Fibroblast of skin of scalp (primary cell): ENCODE results near the gene EPHB4.
"Not testable (repeated sequence)": the region's sequence is repeated elsewhere in the genome, so short reads cannot be mapped to it uniquely, and the experiment has no call there.

ENCODE experiments used
- DNase-seq: peaks from one replicate; pipeline ENCODE4 v3.0.0-alpha.2; 2013

EPHB4 gene

DNA sequence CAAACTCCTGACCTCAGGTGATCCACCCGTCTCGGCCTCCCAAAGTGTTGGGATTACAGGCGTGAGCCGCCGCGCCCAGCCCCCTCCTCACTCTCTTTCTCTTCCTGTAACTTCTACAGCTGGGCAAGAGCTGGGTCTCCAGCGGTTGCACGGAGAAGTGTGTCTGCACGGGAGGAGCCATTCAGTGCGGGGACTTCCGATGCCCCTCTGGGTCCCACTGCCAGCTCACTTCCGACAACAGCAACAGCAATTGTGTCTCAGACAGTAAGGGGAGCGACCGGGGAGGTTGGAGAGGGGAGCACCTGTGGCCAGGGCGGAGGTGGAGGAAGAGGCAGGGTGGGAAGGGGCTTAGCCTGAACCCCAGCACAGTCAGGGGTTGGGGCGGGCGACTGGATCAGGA, 41.4 kb downstream of the EPHB4 start:
- DNase-seq: no peak

DNA sequence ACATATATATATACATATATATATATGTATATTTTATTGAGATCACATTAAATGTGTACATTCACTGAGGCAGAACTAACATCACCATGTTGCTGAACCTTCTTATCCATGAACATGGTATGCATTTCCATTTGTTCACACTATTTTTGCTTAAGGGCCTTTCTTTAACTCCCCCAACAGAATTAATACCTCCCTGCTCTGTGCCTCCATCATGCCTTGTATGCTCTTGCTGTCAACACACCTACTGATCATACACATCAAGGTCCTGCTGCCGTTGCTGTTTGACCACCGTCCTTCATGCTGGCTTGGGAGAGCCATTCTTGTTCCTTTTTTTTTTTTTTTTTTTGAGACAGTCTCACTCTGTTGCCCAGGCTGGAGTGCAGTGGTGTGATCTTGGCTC, 43.5 kb downstream of the EPHB4 start:
- DNase-seq: no peak

DNA sequence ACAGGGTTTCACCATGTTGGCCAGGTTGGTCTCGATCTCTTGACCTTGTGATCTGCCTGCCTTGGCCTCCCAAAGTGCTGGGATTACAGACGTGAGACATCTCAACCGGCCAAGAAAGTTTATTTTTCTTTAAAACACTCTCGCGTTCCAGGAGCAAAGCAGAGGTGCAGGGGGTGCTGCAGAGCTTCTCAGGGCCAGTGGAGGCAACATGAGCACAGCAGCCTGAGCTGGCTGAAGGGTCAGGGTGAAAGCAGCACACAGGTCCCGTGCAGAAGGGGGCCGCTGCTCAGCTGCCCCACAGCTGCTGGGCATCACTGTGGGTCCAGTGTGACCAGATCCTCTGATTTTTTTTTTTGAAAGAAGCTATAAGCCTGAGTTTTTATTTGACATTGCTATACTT, 46.1 kb downstream of the EPHB4 start:
- DNase-seq: no peak

DNA sequence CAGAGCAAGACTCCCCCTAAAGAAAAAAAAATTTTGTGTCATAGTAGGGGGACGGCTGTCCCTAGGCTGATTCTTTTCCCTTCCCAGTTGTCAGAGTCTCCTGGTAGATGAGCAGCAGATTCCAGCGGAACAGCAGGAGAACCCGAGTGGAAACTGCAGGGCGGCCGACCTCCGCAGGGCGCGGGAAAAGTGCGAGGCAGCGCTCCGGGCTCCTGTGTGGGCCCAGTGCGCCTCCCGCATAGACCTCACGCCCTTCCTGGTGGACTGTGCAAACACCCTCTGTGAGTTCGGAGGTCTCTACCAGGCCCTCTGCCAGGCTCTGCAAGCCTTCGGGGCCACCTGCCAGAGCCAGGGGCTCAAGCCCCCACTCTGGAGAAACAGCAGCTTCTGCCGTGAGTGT, 48.0 kb downstream of the EPHB4 start:
- no peak for DNase-seq

DNA sequence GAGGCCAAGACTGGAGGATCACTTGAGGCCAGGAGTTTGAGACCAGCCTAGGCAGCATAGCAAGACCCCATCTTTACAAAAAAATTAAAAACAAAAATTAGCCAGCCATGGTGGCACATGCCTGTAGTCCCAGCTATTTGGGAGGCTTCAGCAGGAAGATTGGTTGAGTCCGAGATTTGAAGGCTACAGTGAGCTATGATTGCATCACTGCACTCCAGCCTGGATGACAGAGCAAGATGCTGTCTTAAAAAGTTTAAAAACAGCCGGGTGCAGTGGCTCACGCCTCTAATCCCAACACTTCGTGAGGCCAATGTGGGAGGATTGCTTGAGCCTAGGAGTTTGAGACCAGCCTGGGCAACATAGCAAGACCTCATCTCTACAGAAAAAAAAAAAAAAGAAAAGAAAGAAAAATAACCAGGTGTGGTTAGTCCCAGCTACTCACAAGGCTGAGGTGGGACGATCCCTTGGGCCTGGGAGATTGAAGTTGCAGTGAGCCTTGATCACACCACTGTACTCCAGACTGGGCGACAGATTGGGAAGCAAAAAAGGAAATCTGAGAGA, 49.2 kb downstream of the EPHB4 start:
- no peak for DNase-seq

DNA sequence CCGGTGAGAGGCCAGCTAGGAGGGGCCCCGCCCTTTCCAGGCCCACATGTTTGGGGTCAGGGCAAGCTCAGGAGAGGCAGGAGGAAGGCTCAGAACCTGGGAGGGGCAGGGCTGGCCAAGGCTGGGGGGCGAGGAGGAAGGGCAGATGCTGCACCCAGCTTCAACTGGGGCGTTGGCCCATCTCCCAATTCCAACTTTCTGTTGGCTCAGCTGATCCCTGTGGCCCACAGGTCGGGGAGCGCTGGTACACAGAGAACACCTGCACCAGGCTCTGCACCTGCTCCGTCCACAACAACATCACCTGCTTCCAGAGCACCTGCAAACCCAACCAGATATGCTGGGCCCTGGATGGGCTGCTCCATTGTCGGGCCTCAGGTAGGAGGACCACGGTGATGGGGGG, 53.8 kb downstream of the EPHB4 start:
- DNase-seq: no peak

DNA sequence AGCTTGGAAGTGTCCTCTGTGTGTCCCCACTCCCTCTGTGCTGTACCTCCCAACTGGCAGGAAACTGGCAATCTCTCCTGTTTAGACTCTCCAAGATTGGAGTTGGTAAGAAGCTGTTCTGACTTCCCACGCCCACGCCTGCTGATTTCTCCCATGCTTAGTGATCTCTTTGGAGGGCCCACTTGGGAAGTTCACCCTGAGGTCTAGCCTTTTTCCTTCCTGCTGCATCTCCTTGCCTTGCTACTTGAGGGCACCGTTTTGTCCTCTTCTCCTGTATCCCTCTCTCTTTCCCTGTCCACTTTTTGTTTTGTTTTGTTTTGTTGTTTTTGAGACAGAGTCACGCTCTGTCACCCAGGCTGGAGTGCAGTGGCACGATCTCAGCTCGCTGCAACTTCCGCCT, 58.5 kb downstream of the EPHB4 start:
- no peak for DNase-seq

DNA sequence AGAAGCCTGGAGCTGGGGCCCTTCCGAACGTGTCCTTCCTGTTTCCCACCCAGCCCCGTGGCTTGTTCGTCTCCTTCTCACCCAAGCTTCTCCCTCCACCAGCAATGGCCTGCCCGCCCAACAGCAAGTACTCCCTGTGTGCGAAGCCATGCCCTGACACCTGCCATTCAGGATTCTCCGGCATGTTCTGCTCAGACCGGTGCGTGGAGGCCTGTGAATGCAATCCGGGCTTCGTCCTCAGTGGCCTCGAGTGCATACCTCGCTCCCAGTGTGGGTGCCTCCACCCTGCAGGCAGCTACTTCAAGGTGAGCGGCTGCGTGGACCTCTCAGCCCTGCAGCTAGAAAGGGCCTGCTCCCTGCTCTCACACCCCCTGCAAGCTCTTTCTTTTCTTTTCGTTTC, 62.1 kb downstream of the EPHB4 start:
- DNase-seq: no peak

DNA sequence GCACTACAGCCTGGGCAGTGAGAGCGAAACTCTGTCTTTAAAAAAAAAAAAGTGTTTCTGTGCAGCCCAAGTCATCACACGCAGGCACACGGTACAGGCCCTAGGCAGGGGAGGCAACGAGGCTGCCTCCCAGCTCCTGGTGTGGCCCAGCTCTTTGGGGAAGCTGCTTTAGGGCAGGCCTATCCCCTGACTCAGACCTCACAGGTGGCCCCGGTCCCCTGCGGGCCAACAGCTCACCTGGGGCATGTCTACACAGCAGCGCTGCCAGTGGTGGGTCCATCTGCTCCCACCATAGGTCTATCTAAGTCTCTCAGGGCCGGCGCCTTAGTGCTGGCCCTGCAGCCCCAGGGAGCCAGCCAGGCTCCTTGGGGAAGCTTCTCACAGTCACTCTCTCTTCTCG, 62.5 kb downstream of the EPHB4 start:
- no peak for DNase-seq

DNA sequence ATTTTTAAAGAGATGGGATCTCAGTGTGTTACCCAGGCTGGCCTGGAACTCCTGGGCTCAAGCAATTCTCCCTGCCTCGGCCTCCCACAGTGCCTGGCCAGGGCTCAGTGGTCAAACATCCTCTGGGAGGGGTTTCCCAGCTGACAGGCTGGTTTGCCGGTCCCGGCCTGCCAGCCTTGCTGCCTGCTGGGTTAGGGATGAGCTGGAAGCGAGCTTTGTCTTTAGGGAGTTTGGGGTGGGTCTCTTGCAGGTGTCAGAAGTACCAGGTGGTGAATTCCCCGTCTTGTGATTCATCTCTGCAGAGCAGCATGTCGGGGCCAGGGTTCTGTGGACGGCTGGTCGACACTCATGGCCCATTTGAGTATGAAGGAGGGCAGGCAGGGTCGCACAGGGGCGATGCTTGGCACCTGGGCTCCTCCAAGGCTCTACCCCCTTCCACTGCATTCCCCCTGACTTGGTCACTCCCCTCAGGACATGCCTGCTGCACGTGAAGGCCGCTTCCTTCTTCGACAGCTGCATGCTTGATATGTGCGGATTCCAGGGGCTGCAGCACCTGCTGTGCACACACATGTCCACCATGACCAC, 63.7 kb downstream of the EPHB4 start:
- no peak for DNase-seq

DNA sequence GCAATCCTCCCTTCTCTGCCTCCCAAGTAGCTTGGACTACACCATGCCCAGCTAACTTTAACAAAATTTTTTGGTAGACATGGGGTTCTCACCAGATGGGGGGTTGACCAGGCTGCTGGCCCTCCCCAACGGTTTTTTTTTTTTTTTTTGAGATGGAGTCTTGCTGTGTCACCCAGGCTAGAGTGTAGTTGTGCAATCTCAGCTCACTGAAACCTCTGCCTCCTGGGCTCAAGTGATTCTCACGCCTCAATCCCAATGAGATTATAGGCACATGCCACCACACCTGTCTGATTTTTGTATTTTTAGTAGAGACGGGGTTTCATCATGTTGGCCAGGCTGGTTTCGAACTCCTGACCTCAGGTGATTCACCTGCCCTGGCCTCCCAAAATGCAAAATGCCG, 64.5 kb downstream of the EPHB4 start:
- DNase-seq: not testable (repeated sequence)

DNA sequence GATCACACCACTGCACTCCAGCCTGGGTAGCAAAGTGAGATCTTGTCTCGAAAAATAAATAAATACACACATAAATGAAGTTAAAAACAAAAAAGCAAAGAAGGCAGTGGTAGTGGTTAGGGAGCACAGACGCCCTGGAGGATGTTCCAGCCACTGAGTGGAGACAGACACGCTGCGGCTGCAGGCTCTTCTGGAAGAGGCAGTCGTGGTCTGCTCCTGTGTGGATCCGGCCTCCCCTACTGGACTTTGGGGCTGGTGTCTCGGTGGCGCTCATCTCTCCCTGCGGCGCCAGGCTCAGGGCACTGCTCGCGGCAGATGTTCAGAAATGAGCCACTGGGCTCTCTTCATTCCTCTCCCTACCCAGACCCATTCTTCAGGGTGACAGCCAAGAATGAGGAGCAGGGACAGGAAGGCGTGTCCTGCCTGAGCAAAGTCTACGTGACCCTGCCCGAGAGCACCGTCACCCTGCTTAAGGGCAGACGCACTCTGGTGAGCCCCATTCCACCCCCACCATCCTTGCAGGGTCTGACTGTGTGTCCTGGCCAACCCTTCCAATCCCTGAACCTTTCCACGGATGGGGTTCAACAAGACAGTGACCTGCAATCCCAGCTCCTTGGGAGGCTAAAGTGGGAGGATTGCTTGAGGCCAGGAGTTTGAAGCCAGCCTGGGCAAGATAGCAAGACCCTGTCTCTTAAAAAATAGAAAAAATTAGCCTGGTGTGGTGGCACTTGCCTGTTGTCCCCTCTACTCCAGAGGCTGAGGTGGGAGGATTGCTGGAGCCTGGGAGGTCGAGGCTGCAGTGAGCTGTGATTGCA, 67.8 kb downstream of the EPHB4 start:
- no peak for DNase-seq

DNA sequence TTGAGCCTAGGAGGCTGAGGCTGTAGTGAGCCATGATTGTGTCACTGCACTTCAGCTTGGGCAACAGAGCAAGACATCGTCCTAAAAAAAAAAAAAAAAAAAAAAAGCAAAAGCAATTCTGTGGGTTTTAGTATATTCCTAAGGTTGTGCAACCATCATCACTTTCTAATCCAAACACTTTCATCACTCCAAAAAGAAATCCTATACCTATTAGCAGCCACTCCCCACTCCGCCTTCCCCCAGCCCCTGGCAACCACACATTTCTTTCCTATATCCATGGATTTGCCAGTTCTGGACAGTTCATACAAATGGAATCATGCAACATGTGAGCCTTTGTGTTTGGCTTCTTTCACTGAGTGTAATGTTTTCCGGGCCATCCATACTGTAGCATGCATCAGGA, 73.6 kb downstream of the EPHB4 start:
- DNase-seq: no peak

DNA sequence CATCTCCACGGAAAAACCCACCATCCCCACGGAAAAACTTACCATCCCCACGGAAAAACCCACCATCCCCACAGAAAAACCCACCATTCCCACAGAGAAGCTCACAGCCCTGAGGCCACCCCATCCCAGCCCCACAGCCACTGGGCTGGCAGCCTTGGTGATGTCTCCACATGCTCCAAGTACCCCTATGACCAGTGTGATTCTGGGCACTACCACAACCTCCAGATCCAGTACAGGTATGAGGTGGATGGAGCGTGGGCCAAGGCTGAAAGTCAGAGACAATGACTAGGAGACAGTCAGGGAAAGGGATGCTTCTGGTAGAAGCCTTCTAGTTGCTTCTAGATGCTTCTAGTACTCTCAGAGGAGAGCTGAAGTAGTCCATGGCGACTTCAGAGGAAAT, 74.3 kb downstream of the EPHB4 start:
- no peak for DNase-seq
